ENCODE data around the gene PLEKHG4. TPM values are rescaled to one million over a fixed set of nuclear protein-coding genes. Genes with fewer than 3 reads are reported as not detected.

Gene PLEKHG4
- total and polyA plus RNA-seq, 3 donors from 2014 or later, result 86.5 to 137 (median 102) TPM

GRCh38 chr16:67241008-67241900 lies 38.1 kb upstream of the PLEKHG4 start:
- Histone ChIP-seq H3K27ac (peak overlapping the region; percentile 31 to 75), H3K9me3 (no peaks in the 10 kb centered on the region), H3K4me1 (peaks cover 37% of the 10 kb centered on the region), H3K36me3 (ENCODE audit: low read depth, missing control alignments) (no peaks in the 10 kb centered on the region), H3K27me3 (no peaks in the 10 kb centered on the region), H3K4me3 (no peak overlapping the region)
- no peak for DNase-seq
- no peak for TF ChIP-seq POLR2A (IDR thresholded peaks at IDR 0.05)
- TF ChIP-seq, protein P1, sequence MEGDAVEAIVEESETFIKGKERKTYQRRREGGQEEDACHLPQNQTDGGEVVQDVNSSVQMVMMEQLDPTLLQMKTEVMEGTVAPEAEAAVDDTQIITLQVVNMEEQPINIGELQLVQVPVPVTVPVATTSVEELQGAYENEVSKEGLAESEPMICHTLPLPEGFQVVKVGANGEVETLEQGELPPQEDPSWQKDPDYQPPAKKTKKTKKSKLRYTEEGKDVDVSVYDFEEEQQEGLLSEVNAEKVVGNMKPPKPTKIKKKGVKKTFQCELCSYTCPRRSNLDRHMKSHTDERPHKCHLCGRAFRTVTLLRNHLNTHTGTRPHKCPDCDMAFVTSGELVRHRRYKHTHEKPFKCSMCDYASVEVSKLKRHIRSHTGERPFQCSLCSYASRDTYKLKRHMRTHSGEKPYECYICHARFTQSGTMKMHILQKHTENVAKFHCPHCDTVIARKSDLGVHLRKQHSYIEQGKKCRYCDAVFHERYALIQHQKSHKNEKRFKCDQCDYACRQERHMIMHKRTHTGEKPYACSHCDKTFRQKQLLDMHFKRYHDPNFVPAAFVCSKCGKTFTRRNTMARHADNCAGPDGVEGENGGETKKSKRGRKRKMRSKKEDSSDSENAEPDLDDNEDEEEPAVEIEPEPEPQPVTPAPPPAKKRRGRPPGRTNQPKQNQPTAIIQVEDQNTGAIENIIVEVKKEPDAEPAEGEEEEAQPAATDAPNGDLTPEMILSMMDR (IDR thresholded peaks at IDR 0.05), result no peak
- intact Hi-C loops (cut with DNase I; ENCODE audit: low total_unique reads), result no loop called here
- WGBS, 2 donors, result 59 to 64% methylated on average over 8 to 10 of the region's 10 CpGs

GRCh38 chr16:67242138-67242730 lies 37.1 kb upstream of the PLEKHG4 start:
- Histone ChIP-seq H3K27me3 (no peaks in the 10 kb centered on the region), H3K4me3 (no peak overlapping the region), H3K27ac (peak overlapping the region in 1 of 2 donors; percentile 75), H3K4me1 (peaks cover 37% of the 10 kb centered on the region), H3K9me3 (no peaks in the 10 kb centered on the region), H3K36me3 (ENCODE audit: low read depth, missing control alignments) (no peaks in the 10 kb centered on the region)
- DNase-seq, result no peak
- WGBS, 2 donors, result 85 to 96% methylated on average over 4 of the region's 4 CpGs
- intact Hi-C loops (cut with DNase I; ENCODE audit: low total_unique reads), result no loop called here
- no peak for TF ChIP-seq POLR2A (IDR thresholded peaks at IDR 0.05)
- TF ChIP-seq, protein P1 (IDR thresholded peaks at IDR 0.05), result no peak

GRCh38 chr16:67243481-67243880 lies 35.9 kb upstream of the PLEKHG4 start:
- intact Hi-C loops (cut with DNase I; ENCODE audit: low total_unique reads), result no loop called here
- Histone ChIP-seq H3K36me3 (ENCODE audit: low read depth, missing control alignments) (no peaks in the 10 kb centered on the region), H3K9me3 (no peaks in the 10 kb centered on the region), H3K4me1 (peaks cover 44% of the 10 kb centered on the region), H3K27me3 (no peaks in the 10 kb centered on the region), H3K27ac (peak overlapping the region in 1 of 2 donors; percentile 87), H3K4me3 (no peak overlapping the region)
- no peak for DNase-seq
- TF ChIP-seq, protein P1 (IDR thresholded peaks at IDR 0.05), result no peak
- TF ChIP-seq POLR2A (IDR thresholded peaks at IDR 0.05), result no peak
- 74 to 83% methylated on average over 4 of the region's 4 CpGs for WGBS, 2 donors

DNA sequence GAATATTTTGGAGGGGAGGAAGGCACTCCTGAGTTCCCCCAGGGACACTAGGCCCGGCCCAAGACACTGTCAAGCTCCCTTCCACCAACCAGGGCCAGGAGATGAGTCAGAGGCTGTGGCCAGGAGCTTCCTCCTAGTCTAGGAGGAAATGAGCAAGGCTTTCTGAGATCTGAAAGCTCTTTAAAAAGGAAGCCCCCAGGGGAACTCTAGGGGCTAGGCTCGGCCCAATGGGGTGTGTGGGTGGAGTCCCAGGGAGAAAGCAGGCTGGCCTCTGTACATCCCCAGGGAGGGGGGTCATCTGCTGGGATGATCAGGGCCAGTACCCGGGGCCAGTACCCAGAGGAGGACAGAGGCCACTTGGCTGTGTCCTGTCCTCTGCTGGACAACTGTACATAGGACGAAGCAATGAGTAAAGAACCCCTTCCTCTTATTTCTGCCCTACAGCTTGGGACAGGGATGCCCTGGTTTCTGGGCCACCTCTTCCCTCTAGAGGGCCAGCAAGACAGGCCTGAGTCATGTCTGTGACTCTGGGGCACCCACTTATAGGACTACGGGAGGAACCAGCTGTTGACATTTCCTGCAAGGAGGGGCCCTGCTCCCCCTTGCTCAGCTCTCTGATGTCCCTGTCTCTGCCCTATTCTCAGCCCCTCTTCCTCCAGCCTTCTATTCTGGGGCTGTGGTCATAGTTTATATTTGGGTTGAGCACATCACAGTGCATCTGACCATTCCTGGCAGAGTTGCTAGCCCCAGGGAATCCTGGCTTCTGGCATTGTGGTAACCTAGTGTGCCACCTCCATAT lies 34.7 kb upstream of the PLEKHG4 start:
- no peaks in the 10 kb centered on the region for H3K9me3 ChIP-seq
- 45 to 53% methylated on average over 5 of the region's 5 CpGs for WGBS, 2 donors
- H3K4me3 ChIP-seq, result no peak overlapping the region
- intact Hi-C loops (cut with DNase I; ENCODE audit: low total_unique reads), result no loop called here
- peak; percentile 56 for DNase-seq
- TF ChIP-seq POLR2A (IDR thresholded peaks at IDR 0.05), result no peak
- no peaks in the 10 kb centered on the region for H3K27me3 ChIP-seq
- H3K4me1 ChIP-seq, result peaks cover 44% of the 10 kb centered on the region
- H3K27ac ChIP-seq, result peak overlapping the region; percentile 36 to 87
- H3K36me3 ChIP-seq (ENCODE audit: low read depth, missing control alignments), result no peaks in the 10 kb centered on the region

- Histone ChIP-seq H3K4me1 (peaks cover 44% of the 10 kb centered on the region), H3K4me3 (no peak overlapping the region)
- 74 to 77% methylated on average over 4 of the region's 4 CpGs for WGBS, 2 donors
Observed at GRCh38 chr16:67245186-67245585, 34.1 kb upstream of the PLEKHG4 start.

More at GRCh38 chr16:67245186-67245585, 34.1 kb upstream of the PLEKHG4 start:
- H3K27ac ChIP-seq, result peak overlapping the region in 1 of 2 donors; percentile 87
- DNase-seq, result no peak
- intact Hi-C loops (cut with DNase I; ENCODE audit: low total_unique reads), result no loop called here
- no peak for TF ChIP-seq POLR2A (IDR thresholded peaks at IDR 0.05)
- TF ChIP-seq, protein P1 (IDR thresholded peaks at IDR 0.05), result no peak
- no peaks in the 10 kb centered on the region for H3K27me3 ChIP-seq
- no peaks in the 10 kb centered on the region for H3K36me3 ChIP-seq (ENCODE audit: low read depth, missing control alignments)
- no peaks in the 10 kb centered on the region for H3K9me3 ChIP-seq

All from testis (tissue), 3 donors.